Stimulated activated CD8-positive, alpha-beta memory T cell treated with anti-CD3 and anti-CD28 coated beads, Interleukin-12 subunit alpha, Interleukin-12 subunit beta, amount 100 ng/mL, for 1 hour (primary cell): Measurements from ENCODE around the gene NXF1.
A peak's percentile ranks its signal among the peaks of the same experiment; 100 is the strongest.
"Not testable (repeated sequence)": the region's sequence is repeated elsewhere in the genome, so short reads cannot be mapped to it uniquely, and the experiment has no call there.

Experiments used
- DNase-seq: peaks from one replicate; pipeline ENCODE4 v3.0.0-alpha.2; 2020; ENCODE audit warnings: low read depth

The NXF1 gene

GRCh38 chr11:62787005-62787759, 18.1 kb downstream of the NXF1 start, which contains the start of gene TMEM179B:
Gene TMEM179B (plus strand): TSS chr11:62787402. CDS start chr11:62787432, 30 bp downstream.
- peak; percentile 99 for DNase-seq

GRCh38 chr11:62786318-62787004, 18.8 kb downstream of the NXF1 start:
- peak; percentile 73 for DNase-seq

- DNase-seq = no peak
These were observed 22.5 kb downstream of the NXF1 start for GRCh38 chr11:62782753-62783152.

GRCh38 chr11:62778441-62778840, 26.8 kb downstream of the NXF1 start:
- no peak for DNase-seq

- no peak for DNase-seq
These were observed 27.9 kb downstream of the NXF1 start for GRCh38 chr11:62777389-62777788.

GRCh38 chr11:62775646-62776045, 29.6 kb downstream of the NXF1 start:
- no peak for DNase-seq

- DNase-seq = no peak
These were observed 30.8 kb downstream of the NXF1 start for GRCh38 chr11:62774407-62774806.

- DNase-seq = peak; percentile 79
These were observed 33.9 kb downstream of the NXF1 start, which contains the start of gene TAF6L for GRCh38 chr11:62771144-62772021. Gene TAF6L (plus strand): TSS chr11:62771396. CDS start chr11:62775784, 4,388 bp downstream.

GRCh38 chr11:62770778-62771143, 34.5 kb downstream of the NXF1 start:
- DNase-seq = no peak

GRCh38 chr11:62760867-62761227, 44.4 kb downstream of the NXF1 start:
- DNase-seq = not testable (repeated sequence)

GRCh38 chr11:62757846-62758788, 47.1 kb downstream of the NXF1 start:
- DNase-seq = no peak

- DNase-seq = no peak
These were observed 50.1 kb downstream of the NXF1 start for GRCh38 chr11:62755086-62755615.

GRCh38 chr11:62753736-62754603, 51.3 kb downstream of the NXF1 start, which contains the start of gene ZBTB3:
Gene ZBTB3 (minus strand): TSS chr11:62754160. CDS start chr11:62753664, 496 bp downstream.
- DNase-seq = peak; percentile 93

- DNase-seq = no peak
These were observed 52.1 kb downstream of the NXF1 start for GRCh38 chr11:62752994-62753735.

GRCh38 chr11:62752177-62752785, 53.0 kb downstream of the NXF1 start:
- no peak for DNase-seq

- DNase-seq = not testable (repeated sequence)
These were observed 55.3 kb downstream of the NXF1 start for GRCh38 chr11:62749931-62750330.

- DNase-seq = no peak
These were observed 57.6 kb downstream of the NXF1 start for GRCh38 chr11:62747475-62748160.
